ENCODE data around the gene PLAC1. TPM values are rescaled to one million over a fixed set of nuclear protein-coding genes. Genes with fewer than 3 reads are reported as not detected.

Gene PLAC1
- polyA plus RNA-seq, 3 donors from 2014 or later = not detected

DNA sequence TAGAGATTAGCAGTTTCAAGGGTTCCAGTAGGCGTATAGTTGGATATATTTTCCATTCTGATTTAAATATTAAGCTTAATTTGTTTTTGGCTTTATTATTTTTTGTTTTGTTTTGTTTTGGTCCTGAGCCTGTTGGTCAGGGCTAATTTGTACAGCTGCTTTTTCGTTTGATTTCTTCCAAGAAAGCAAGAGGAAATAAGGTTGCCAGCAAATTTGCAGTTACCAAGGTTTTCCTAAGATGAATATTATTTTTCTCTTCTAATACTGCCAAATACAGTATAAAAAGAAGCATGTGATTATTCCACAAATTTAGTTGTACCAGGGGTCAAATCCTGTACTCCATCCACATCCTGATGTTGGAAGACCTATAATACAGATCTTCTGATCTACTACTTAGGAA is 24.9 kb downstream of the PLAC1 start:
- DNase-seq = no peak
- H3K4me3 Mint-ChIP-seq = no peak overlapping the region
- H3K36me3 Mint-ChIP-seq = no peaks in the 10 kb centered on the region
- peaks cover 3 to 10% (median 6%) of the 10 kb centered on the region in 3 donors for H3K27me3 Mint-ChIP-seq (ENCODE audit: low read depth in 3 of 3)
- no peaks in the 10 kb centered on the region for H3K9me3 Mint-ChIP-seq
- H3K27ac Mint-ChIP-seq = no peak overlapping the region
- no peaks in the 10 kb centered on the region for H3K4me1 Mint-ChIP-seq

DNA sequence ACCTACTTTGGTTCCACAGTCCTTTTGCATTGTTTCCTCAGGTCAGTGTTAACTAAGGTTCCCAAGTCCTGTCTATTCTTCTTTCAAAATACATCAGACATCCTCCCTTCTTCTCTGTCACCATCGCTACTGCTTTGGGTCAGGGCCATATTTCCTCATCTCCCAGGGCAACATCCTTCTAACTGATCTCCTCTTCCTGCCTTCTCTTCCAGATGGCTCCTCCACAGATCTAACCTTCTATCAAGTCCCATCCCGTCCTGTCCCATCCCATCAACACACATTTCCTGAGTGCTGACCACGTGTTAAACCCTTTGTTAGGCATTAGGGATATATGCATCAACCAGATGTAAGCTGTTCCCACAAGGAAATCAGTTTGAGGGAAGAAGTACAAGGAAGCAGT is 25.9 kb downstream of the PLAC1 start:
- Mint-ChIP-seq H3K27me3 (ENCODE audit: low read depth in 3 of 3) (peaks cover 3 to 10% (median 7%) of the 10 kb centered on the region in 3 donors), H3K4me1 (no peaks in the 10 kb centered on the region), H3K4me3 (no peak overlapping the region), H3K27ac (no peak overlapping the region), H3K9me3 (no peaks in the 10 kb centered on the region), H3K36me3 (no peaks in the 10 kb centered on the region)
- DNase-seq = no peak

DNA sequence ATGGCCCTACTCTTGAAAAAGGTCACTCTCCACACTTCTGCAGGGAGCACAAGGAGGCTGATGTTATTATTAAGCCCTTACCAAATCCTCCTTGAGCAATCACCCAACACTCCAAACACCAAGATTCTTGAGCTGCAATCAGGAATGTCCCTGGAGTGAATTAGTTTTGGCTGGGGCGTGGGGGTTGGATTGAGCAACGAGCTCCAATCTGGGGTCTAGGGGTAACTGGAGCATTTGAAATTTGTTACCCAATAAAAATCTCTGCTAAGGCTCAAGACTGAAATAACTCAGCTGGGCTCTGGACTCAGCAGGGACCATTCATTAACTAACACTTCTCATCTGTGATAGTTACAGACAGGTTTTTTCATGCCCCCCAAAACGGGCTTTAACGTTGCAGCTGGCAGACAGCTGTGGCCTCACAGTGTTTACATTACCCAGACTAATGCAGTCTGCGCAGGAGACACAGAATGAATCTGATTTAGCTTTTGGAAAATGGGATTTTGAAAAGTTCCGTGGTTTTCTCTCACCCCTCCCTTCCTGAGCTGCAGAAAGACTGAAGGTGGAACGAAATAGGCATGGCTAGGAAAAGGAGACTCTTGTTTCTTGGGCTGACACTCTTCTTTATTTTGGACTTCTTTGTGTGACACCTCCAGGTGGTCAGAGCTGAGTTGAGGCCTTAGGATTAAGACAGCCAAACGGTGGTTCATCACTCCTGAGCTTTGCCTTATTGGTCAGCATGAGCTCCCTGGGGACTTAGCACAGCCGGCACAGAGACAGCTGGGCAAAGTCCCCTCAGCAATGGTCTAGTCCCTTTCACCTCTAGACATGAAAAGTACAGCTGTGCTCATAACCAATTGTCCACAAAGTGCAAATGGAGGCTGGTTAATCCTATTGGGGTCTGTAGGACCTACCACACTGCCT is 26.6 kb downstream of the PLAC1 start:
- peaks cover 3 to 10% (median 7%) of the 10 kb centered on the region in 3 donors for H3K27me3 Mint-ChIP-seq (ENCODE audit: low read depth in 3 of 3)
- no peak overlapping the region for H3K4me3 Mint-ChIP-seq
- no peaks in the 10 kb centered on the region for H3K4me1 Mint-ChIP-seq
- no peak for DNase-seq
- no peak overlapping the region for H3K27ac Mint-ChIP-seq
- H3K36me3 Mint-ChIP-seq = no peaks in the 10 kb centered on the region
- H3K9me3 Mint-ChIP-seq = no peaks in the 10 kb centered on the region

DNA sequence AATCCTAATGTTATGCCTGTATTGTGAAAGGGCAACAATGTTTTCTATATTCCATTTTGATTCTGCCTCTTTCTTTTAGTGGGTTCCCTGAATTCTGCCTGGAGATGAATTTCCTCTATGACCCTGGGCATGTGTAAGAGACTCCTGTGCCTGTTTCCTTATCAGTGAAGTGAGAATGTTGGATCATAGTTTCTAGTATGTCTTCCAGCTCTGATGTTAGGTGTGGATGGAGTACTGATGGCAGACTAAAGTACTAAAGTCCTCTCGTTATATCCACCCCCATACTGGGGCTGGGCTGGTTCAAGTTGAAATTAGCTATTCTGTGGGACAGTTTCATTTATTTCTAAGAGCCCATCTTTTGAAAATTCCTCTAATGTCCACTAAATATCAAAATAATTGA is 29.6 kb downstream of the PLAC1 start:
- no peaks in the 10 kb centered on the region for H3K9me3 Mint-ChIP-seq
- no peaks in the 10 kb centered on the region for H3K36me3 Mint-ChIP-seq
- H3K4me1 Mint-ChIP-seq = no peaks in the 10 kb centered on the region
- no peak overlapping the region for H3K4me3 Mint-ChIP-seq
- H3K27me3 Mint-ChIP-seq (ENCODE audit: low read depth in 3 of 3) = peaks cover 3 to 10% (median 5%) of the 10 kb centered on the region in 3 donors
- H3K27ac Mint-ChIP-seq = no peak overlapping the region
- DNase-seq = no peak

DNA sequence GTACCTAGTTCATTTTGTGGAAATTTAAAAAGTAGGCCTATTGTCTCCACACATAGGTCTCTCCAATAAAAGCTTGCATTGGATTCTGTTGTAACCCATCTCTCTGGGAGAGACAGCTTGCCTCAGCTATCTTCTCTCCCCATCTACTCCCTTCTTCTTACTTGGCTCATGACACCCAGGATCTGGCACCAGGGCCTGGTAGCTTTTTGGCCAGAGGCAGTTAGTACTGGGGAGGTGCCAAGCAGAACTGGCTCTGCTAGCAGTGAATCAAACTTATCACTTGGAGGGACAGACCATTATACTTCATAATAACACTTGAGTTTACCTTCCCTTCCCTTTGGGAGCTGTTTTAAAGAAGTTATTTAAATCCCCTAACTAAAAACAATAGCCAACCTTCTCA is 31.8 kb downstream of the PLAC1 start:
- no peaks in the 10 kb centered on the region for H3K36me3 Mint-ChIP-seq
- H3K27ac Mint-ChIP-seq = no peak overlapping the region
- H3K4me3 Mint-ChIP-seq = no peak overlapping the region
- H3K27me3 Mint-ChIP-seq (ENCODE audit: low read depth in 3 of 3) = peaks cover 0 to 13% (median 2%) of the 10 kb centered on the region in 3 donors
- H3K4me1 Mint-ChIP-seq = no peaks in the 10 kb centered on the region
- no peak for DNase-seq
- no peaks in the 10 kb centered on the region for H3K9me3 Mint-ChIP-seq

DNA sequence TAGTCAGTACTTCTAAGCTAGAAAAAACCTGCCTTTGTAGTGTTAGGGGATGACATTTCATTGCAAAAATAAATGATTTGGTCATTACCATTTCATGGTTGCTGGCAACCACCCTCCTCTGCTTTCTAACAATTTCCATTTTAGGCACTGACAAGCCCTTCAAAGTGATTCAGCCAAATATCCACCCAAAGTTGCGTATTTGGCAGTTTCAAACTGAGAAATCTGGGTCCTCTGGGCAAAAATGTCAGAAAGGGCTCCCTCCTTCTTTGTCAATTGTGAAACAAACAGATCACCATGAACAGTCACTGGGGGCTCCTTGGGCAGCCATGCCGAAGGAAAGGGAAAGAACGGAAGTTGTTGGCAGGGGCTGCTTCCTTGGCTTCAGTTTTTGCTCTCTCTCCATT is 33.0 kb downstream of the PLAC1 start:
- Mint-ChIP-seq H3K4me3 (no peak overlapping the region), H3K27me3 (ENCODE audit: low read depth in 3 of 3) (peaks cover 0 to 15% (median 4%) of the 10 kb centered on the region in 3 donors), H3K36me3 (no peaks in the 10 kb centered on the region), H3K4me1 (no peaks in the 10 kb centered on the region), H3K9me3 (no peaks in the 10 kb centered on the region), H3K27ac (no peak overlapping the region)
- DNase-seq = no peak

DNA sequence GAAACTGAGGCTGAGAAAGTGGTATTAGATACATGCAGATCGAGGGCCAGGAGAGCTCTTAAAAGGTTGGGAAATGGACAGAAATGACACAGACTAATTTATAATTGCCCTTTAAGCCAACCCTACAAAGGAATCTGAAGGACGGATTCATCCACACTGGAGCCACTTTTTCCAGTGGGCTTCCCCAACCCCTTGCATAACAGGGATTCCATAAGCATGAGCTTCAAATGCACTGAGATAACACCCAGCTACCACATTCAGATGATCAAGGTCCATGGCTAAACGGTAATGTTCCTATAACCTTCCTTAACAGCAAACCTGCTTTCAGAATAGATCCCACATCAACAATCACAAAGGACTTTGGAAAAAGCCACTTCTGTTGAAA is 34.2 kb downstream of the PLAC1 start:
- Mint-ChIP-seq H3K4me3 (no peak overlapping the region), H3K27ac (no peak overlapping the region), H3K9me3 (no peaks in the 10 kb centered on the region), H3K36me3 (no peaks in the 10 kb centered on the region), H3K27me3 (ENCODE audit: low read depth in 3 of 3) (peaks cover 0 to 15% (median 5%) of the 10 kb centered on the region in 3 donors), H3K4me1 (no peaks in the 10 kb centered on the region)
- no peak for DNase-seq

DNA sequence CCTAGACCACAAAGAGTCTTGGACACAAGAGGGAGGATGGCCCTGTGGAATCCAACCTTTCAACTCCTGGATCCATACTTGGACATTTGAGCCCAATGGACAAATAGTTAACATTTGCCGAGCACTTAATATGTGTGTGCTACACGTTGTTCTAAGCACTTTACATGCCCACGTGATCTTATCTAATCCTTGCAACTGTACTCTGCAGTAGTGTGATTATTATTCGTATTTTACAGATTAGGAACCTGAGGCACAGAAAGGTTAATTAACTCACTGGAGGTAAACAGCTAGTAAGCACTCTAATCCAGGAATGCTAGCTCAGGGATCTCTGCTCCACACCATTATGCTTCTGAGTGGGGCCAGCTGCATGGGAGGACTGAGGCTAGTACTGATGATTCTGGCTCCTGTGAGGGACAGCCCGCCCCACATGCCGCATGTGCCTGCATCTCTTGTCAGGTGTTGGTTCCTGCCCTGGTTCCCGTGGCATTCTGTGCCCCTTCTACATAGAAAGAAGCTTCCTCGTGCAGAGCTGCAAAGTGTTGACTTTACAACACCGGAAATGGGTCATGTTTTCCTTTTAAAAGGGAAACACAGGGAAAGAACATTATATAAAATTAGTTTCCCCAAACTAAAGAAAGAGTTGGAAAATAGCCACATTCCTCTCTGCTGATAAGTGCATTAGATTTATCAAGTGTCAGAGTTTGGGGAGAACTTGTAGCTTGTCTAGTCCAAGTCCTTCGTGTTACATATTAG is 34.8 kb downstream of the PLAC1 start:
- Mint-ChIP-seq H3K9me3 (no peaks in the 10 kb centered on the region), H3K27me3 (ENCODE audit: low read depth in 3 of 3) (peaks cover 0 to 15% (median 5%) of the 10 kb centered on the region in 3 donors), H3K27ac (no peak overlapping the region), H3K4me1 (no peaks in the 10 kb centered on the region), H3K36me3 (no peaks in the 10 kb centered on the region), H3K4me3 (no peak overlapping the region)
- no peak for DNase-seq

DNA sequence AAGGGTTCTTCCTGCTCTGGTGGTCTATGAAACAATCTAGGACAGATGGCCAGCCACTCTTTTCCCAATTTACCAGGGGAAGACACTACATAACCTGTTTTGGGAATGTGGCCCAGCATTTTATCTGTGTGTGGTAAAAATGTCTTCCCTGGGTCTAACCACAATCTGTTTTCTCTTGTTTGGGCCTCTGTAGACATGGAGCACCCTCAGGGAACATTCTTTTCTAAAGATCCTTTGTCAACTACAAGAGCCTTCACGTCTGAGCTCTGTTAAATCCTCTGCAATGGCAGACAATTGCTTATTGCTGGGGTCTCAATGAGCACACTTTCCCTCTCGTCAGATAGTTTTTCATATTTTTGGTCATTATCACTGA is 35.5 kb downstream of the PLAC1 start:
- no peak for DNase-seq
- no peak overlapping the region for H3K27ac Mint-ChIP-seq
- peaks cover 0 to 15% (median 3%) of the 10 kb centered on the region in 3 donors for H3K27me3 Mint-ChIP-seq (ENCODE audit: low read depth in 3 of 3)
- no peaks in the 10 kb centered on the region for H3K36me3 Mint-ChIP-seq
- no peak overlapping the region for H3K4me3 Mint-ChIP-seq
- H3K4me1 Mint-ChIP-seq = no peaks in the 10 kb centered on the region
- no peaks in the 10 kb centered on the region for H3K9me3 Mint-ChIP-seq

DNA sequence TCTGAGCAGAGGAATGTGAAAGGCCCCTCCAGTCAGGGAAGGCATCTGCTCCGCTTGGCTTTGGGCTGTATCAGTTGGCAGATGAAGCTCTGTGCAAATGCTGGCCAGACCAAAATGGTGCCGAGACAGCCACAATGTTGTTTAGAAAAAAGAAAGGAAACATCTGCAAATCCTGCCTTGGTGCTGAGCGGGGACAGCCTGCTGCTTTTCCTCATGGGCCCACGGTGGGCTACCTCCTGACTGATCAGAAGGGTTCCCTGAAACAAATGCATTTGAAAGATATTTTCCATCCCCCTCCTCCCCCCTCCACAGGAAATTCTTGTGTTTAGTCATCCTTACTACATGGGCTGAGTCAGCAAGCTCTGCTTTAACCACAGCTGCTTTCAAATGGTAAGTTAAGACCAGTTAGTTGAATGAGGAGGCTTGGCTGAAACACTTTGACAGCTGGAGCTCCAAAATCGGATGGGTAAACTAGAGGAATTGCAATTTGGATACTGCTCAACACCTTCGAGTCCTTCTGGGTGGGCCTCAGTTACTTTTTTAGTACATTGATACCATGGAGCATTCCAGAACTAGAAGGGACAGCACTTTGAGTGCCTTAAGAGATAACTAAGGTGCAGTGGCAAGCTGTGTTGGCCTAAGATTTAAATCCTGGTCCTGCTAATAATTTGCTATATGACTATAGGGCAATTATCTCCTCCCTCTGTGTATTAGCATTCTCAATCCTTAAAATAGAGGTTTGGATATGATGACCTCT is 36.0 kb downstream of the PLAC1 start:
- H3K9me3 Mint-ChIP-seq = no peaks in the 10 kb centered on the region
- H3K4me1 Mint-ChIP-seq = no peaks in the 10 kb centered on the region
- no peak for DNase-seq
- H3K36me3 Mint-ChIP-seq = no peaks in the 10 kb centered on the region
- H3K4me3 Mint-ChIP-seq = no peak overlapping the region
- no peak overlapping the region for H3K27ac Mint-ChIP-seq
- H3K27me3 Mint-ChIP-seq (ENCODE audit: low read depth in 3 of 3) = peaks cover 0 to 15% (median 3%) of the 10 kb centered on the region in 3 donors

DNA sequence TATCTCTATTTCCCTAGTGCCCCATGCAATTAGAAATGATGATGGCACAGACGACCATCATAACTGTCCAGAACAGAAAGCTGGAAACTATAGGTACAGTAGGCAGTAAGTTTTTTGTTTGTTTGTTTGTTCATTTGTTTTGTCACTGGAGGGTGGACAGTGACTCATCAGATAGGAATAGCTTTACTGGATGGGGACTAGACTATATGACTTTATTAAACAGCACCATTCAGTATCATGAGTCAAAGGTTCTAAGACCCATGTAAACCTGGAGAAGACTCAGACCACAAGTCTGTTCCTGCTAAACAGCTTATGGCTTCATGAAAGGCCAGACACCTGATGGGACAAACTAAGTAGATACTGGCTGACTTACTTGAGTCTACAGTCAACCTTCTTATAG is 38.4 kb downstream of the PLAC1 start:
- DNase-seq = no peak
- Mint-ChIP-seq H3K27ac (no peak overlapping the region), H3K4me1 (no peaks in the 10 kb centered on the region), H3K36me3 (no peaks in the 10 kb centered on the region), H3K9me3 (no peaks in the 10 kb centered on the region), H3K4me3 (no peak overlapping the region), H3K27me3 (ENCODE audit: low read depth in 3 of 3) (peaks cover 1 to 15% (median 3%) of the 10 kb centered on the region in 3 donors)

DNA sequence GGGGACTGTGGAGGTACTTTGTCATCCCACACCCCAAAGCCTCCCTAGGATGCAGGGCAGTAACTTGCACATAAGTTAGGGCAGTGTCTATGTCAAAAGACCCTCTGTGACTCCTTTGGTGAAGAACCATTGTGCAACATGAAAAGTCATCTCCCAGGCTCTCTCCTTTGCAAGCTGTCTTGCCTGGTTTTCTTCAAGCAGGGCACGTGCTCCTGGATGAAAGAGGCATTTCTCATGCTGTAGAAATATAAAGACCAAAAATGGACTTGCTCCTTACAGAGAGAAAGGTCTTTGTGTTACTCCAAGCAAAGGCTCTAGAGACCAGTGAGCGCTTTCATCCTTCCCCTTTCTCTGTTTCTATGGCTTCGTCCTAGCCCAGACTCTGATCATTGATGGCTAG is 44.9 kb downstream of the PLAC1 start:
- Mint-ChIP-seq H3K4me3 (no peak overlapping the region), H3K27ac (no peak overlapping the region), H3K36me3 (no peaks in the 10 kb centered on the region), H3K9me3 (no peaks in the 10 kb centered on the region), H3K27me3 (ENCODE audit: low read depth in 3 of 3) (peaks cover 1 to 6% (median 4%) of the 10 kb centered on the region in 3 donors), H3K4me1 (no peaks in the 10 kb centered on the region)
- no peak for DNase-seq

DNA sequence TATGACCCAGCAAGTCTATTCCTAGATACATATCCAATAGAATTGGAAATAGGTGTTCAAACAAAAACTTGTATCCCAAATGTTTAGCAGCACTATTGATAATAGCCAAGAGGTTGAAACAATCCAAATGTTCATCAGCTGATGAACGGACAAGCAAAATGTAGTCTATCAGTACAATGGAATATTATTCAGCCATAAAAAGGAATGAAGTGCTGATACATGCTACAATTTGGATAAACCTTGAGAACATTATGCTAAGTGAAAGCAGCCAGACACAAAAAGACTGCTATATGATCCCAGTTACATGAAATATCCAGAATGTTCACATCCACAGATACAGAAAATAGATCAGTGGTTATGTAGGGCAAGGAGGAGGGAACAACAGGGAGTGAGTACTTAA is 50.1 kb downstream of the PLAC1 start:
- H3K27ac Mint-ChIP-seq = no peak overlapping the region
- H3K36me3 Mint-ChIP-seq = no peaks in the 10 kb centered on the region
- peaks cover 2 to 14% (median 4%) of the 10 kb centered on the region in 3 donors for H3K27me3 Mint-ChIP-seq (ENCODE audit: low read depth in 3 of 3)
- no peaks in the 10 kb centered on the region for H3K4me1 Mint-ChIP-seq
- no peak for DNase-seq
- no peak overlapping the region for H3K4me3 Mint-ChIP-seq
- no peaks in the 10 kb centered on the region for H3K9me3 Mint-ChIP-seq

DNA sequence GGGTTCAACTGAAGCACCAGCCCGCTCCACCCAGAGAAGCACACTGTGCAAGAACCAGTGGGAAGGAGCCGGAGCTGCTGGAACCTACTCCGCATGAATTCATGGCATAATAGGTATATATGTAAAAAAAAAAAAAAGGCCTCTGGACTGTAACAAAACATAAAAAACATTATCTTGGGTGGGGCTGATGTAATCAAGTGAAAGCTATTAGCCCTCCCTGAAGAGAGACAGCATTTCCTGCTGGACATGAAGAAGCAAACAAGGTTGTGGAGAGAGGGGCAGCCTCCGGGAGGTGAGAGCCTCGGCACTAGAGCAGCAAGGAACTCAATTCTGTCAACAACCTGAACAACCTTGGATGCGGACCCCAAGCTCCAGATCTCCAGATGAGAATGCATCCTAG is 50.7 kb downstream of the PLAC1 start:
- no peak for DNase-seq
- H3K27me3 Mint-ChIP-seq (ENCODE audit: low read depth in 3 of 3) = peaks cover 2 to 14% (median 4%) of the 10 kb centered on the region in 3 donors
- no peak overlapping the region for H3K27ac Mint-ChIP-seq
- no peaks in the 10 kb centered on the region for H3K36me3 Mint-ChIP-seq
- H3K4me1 Mint-ChIP-seq = no peaks in the 10 kb centered on the region
- H3K4me3 Mint-ChIP-seq = no peak overlapping the region
- no peaks in the 10 kb centered on the region for H3K9me3 Mint-ChIP-seq
